Vagina (tissue), 2 donors: ENCODE measurements around the gene MYRIP. TPM values are rescaled to one million over a fixed set of nuclear protein-coding genes. Genes with fewer than 3 reads are reported as not detected.

Experiments used
- DNase-seq, 2 donors: peaks; one replicate each; pipeline ENCODE4 v3.0.0-alpha.2; 2017; ENCODE audit errors: extremely low spot score in 2 of 2
- H3K27ac ChIP-seq: fragments of 200-600 bp; sonication (generic); one replicate; pipeline ENCODE4 v1.5.1; 2019
- H3K27me3 ChIP-seq: fragments of 200-600 bp; sonication (generic); one replicate; pipeline ENCODE4 v1.5.1; 2019
- H3K36me3 ChIP-seq, 2 donors: fragments of 200-600 bp; sonication (generic); one replicate each; pipeline ENCODE4 v1.5.1; 2017 to 2019
- H3K4me1 ChIP-seq: fragments of 200-600 bp; sonication (generic); one replicate; pipeline ENCODE4 v1.5.1; 2019
- H3K4me3 ChIP-seq, 2 donors: fragments of 200-600 bp; sonication (generic); 1 replicate in 1 of 2; 2 replicates in 1 of 2; pipeline ENCODE4 v1.5.1; 2016 to 2019
- H3K9me3 ChIP-seq: fragments of 200-600 bp; sonication (generic); one replicate; pipeline ENCODE4 v1.5.1; 2019
- POLR2A ChIP-seq, 2 donors: fragments of 450-650 bp; IDR thresholded peaks; one replicate each; pipeline ENCODE4 v1.6.1; 2017; ENCODE audit warnings: antibody characterized with exemption in 2 of 2, mild to moderate bottlenecking in 2 of 2, moderate library complexity in 2 of 2
- POLR2AphosphoS5 ChIP-seq, 2 donors: sonication (generic); formaldehyde crosslinking; IDR thresholded peaks; one replicate each; pipeline ENCODE4 v1.9.0; 2017; ENCODE audit warnings: antibody characterized with exemption in 2 of 2, mild to moderate bottlenecking in 2 of 2, low read depth in 1 of 2; ENCODE audit not compliant: insufficient read depth in 1 of 2
- intact Hi-C: fragments of 100-400 bp; cut with DNase I; formaldehyde crosslinking; loops from one replicate; pipeline ENCODE4 v1.15.1; 2023
- total RNA-seq: library from RNA; depleted of rRNA; stranded (reverse); fragments of >200 nt; gene quantifications from one replicate; pipeline ENCODE4 v1.2.3, GENCODE V29; 2016
- TF ChIP-seq, protein P1 (sequence below), 3 experiments: fragments of 450-650 bp in 2 of 3; fragments of 200-600 bp in 1 of 3; sonication (generic) in 1 of 3; IDR thresholded peaks; one replicate each; pipeline ENCODE4 v1.5.1; 2017 to 2019; ENCODE audit warnings: antibody characterized with exemption in 3 of 3, mild to moderate bottlenecking in 2 of 3, moderate library complexity in 2 of 3

The MYRIP gene
- total RNA-seq, 1 donor from 2014 or later = 7.4 TPM

DNA sequence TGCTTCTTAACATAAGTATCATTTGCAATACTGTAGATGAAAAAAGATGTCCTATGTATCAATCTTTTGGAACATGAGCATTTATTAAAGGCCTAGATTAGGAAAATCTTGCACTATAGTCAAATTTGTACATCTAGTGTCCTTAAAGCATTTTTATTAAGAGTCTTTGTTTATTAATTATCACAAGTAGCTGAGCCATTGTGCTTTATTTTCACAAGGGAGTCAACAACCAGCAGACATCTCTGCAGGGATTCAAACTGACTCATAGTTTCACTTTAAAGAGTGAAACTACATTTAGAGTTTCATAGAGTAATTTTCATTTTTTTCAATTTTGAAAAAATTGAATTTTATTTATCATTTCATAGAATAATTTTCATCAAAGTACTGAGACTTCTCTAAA is 405.6 kb downstream of the MYRIP start:
- DNase-seq = no peak
- H3K27ac ChIP-seq = no peak overlapping the region
- no peaks in the 10 kb centered on the region for H3K36me3 ChIP-seq
- H3K27me3 ChIP-seq = no peaks in the 10 kb centered on the region
- TF ChIP-seq, protein P1, sequence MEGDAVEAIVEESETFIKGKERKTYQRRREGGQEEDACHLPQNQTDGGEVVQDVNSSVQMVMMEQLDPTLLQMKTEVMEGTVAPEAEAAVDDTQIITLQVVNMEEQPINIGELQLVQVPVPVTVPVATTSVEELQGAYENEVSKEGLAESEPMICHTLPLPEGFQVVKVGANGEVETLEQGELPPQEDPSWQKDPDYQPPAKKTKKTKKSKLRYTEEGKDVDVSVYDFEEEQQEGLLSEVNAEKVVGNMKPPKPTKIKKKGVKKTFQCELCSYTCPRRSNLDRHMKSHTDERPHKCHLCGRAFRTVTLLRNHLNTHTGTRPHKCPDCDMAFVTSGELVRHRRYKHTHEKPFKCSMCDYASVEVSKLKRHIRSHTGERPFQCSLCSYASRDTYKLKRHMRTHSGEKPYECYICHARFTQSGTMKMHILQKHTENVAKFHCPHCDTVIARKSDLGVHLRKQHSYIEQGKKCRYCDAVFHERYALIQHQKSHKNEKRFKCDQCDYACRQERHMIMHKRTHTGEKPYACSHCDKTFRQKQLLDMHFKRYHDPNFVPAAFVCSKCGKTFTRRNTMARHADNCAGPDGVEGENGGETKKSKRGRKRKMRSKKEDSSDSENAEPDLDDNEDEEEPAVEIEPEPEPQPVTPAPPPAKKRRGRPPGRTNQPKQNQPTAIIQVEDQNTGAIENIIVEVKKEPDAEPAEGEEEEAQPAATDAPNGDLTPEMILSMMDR (IDR thresholded peaks at IDR 0.05) = no peak
- TF ChIP-seq POLR2AphosphoS5 (IDR thresholded peaks at IDR 0.05; ENCODE audit: insufficient read depth in 1 of 2, low read depth in 1 of 2) = no peak
- no peak for TF ChIP-seq POLR2A (IDR thresholded peaks at IDR 0.05)
- intact Hi-C loops = no loop called here
- H3K4me1 ChIP-seq = no peaks in the 10 kb centered on the region
- H3K4me3 ChIP-seq = no peak overlapping the region
- no peaks in the 10 kb centered on the region for H3K9me3 ChIP-seq

DNA sequence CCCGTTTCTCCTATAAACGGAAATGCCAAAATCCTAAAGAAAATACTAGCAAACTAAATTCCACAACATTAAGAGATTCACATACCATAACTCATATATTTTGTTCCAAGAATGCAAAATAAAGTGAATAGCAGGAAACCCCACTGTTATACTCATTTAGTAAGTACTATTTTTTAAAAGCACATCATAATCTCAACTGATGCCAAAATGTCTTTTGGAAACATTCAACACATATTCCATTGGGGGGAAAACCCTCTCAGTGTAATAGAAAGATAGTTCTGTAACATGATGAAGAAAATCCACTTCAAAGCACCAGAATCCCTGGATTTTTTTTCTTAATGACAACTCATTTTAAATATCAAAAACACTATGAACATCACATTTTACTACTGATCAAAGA is 407.1 kb downstream of the MYRIP start:
- no peak overlapping the region for H3K27ac ChIP-seq
- no peaks in the 10 kb centered on the region for H3K36me3 ChIP-seq
- no peak for DNase-seq
- H3K4me3 ChIP-seq = no peak overlapping the region
- no peaks in the 10 kb centered on the region for H3K4me1 ChIP-seq
- intact Hi-C loops = no loop called here
- H3K9me3 ChIP-seq = no peaks in the 10 kb centered on the region
- no peaks in the 10 kb centered on the region for H3K27me3 ChIP-seq
- TF ChIP-seq, protein P1 (IDR thresholded peaks at IDR 0.05) = no peak
- TF ChIP-seq POLR2A (IDR thresholded peaks at IDR 0.05) = no peak

DNA sequence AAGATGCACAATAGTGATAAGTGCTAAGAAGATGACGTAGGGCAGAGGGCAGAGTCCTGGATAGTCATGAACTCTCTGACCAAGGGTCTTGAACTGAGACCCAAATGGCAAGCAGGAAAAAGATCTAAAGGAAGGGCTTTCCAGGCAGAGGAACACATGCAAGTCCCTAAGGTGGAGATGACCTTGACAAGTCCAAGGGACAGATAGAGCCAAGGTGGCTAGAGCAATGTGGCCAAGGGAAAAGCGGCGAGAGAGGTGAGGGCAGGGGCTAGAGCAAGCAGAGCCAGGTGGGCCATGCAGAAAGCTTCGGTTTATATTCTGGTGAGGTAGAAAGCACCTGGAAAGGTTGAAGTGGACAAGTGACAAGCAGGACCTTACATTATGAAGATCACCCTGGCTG is 414.4 kb downstream of the MYRIP start:
- H3K27ac ChIP-seq = no peak overlapping the region
- no peaks in the 10 kb centered on the region for H3K9me3 ChIP-seq
- TF ChIP-seq POLR2A (IDR thresholded peaks at IDR 0.05) = no peak
- TF ChIP-seq, protein P1 (IDR thresholded peaks at IDR 0.05) = no peak
- no peak for TF ChIP-seq POLR2AphosphoS5 (IDR thresholded peaks at IDR 0.05; ENCODE audit: insufficient read depth in 1 of 2, low read depth in 1 of 2)
- intact Hi-C loops = no loop called here
- H3K4me1 ChIP-seq = no peaks in the 10 kb centered on the region
- H3K4me3 ChIP-seq = no peak overlapping the region
- H3K36me3 ChIP-seq = no peaks in the 10 kb centered on the region
- DNase-seq = peak in 1 of 2 donors; percentile 64
- no peaks in the 10 kb centered on the region for H3K27me3 ChIP-seq

DNA sequence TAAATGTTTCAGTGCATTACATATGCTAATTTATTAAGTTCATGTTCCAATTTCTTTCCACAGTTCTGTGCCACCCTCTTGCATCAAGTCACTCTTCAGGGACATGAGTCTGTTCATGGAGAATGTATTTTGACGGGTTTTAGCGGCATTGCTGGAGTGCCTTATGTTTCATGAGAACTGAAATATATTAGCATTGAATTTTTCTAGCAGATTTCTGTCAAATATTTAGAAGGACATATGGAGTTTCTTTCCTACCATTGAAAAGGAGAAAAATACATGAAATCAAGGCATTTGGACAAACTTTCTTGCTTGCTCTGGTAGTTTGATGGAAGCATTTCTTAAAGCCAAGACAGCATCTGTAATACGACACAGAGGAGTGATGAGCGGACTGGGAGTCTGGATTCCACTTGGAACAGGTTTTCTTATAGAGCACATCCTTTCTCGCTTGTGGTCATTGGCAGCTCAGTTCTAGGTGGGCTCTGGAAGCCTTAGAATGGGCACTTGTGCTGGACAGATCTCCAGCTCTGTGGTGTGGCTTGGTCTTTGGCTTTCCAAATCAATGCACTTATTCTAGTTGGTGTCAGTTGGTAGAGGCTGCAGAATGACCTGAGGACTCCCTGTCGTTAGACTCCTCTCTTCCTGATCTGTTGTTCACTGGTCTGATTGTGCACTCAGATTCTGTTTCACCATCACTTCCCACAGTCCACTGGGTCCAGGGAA is 415.5 kb downstream of the MYRIP start:
- DNase-seq = peak in 1 of 2 donors; percentile 70
- Histone ChIP-seq H3K4me1 (no peaks in the 10 kb centered on the region), H3K27me3 (no peaks in the 10 kb centered on the region), H3K4me3 (no peak overlapping the region), H3K27ac (no peak overlapping the region), H3K9me3 (no peaks in the 10 kb centered on the region), H3K36me3 (no peaks in the 10 kb centered on the region)
- intact Hi-C loops = no loop called here
- TF ChIP-seq POLR2AphosphoS5 (IDR thresholded peaks at IDR 0.05; ENCODE audit: insufficient read depth in 1 of 2, low read depth in 1 of 2) = no peak
- TF ChIP-seq, protein P1 (IDR thresholded peaks at IDR 0.05) = no peak
- no peak for TF ChIP-seq POLR2A (IDR thresholded peaks at IDR 0.05)

DNA sequence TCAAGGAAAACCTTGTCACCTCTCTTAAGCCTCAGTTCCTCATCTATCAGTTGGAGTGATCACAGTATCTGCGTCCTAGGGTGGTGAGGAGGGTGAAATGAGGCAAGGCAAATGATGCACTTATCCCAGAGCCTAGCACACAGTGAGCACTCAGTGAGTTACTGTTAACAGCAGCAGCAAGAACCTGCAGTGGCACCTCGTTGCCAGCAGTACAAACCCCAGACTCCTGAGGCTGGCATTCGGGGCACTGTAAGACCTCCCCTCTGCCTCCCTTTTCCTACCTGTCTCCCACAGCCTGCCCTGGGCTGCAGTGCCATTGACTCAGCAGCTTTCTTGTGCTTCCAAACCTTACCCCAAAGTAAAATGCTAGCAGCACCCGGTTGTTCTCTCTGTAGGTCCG is 417.2 kb downstream of the MYRIP start:
- intact Hi-C loops = no loop called here

More for the DNA sequence above, 417.2 kb downstream of the MYRIP start:
- no peaks in the 10 kb centered on the region for H3K4me1 ChIP-seq
- DNase-seq = peak in 1 of 2 donors; percentile 58
- TF ChIP-seq, protein P1 (IDR thresholded peaks at IDR 0.05) = no peak
- no peak for TF ChIP-seq POLR2A (IDR thresholded peaks at IDR 0.05)
- TF ChIP-seq POLR2AphosphoS5 (IDR thresholded peaks at IDR 0.05; ENCODE audit: insufficient read depth in 1 of 2, low read depth in 1 of 2) = no peak
- H3K9me3 ChIP-seq = no peaks in the 10 kb centered on the region
- H3K36me3 ChIP-seq = no peaks in the 10 kb centered on the region
- H3K27ac ChIP-seq = no peak overlapping the region
- H3K27me3 ChIP-seq = no peaks in the 10 kb centered on the region
- no peak overlapping the region for H3K4me3 ChIP-seq
